GM10248 (cell line): Measurements from ENCODE around the gene SPATA6L.

Experiments used
- CTCF ChIA-PET: fragments of 300-600 bp; sonication (Branson Sonifier 250); formaldehyde crosslinking; extraction: SDS; loops from one replicate; lab custom pipeline; 2021; ENCODE audit warnings: antibody characterized with exemption; lab: Yijun Ruan, JAX
- POLR2A ChIA-PET: fragments of 350-650 bp; sonication (Branson Sonifier 250); formaldehyde crosslinking; extraction: SDS; loops from one replicate; lab custom pipeline; 2020; ENCODE audit warnings: antibody characterized with exemption; lab: Yijun Ruan, JAX
- DNase-seq: peaks from one replicate; pipeline ENCODE4 v3.0.0; 2012; ENCODE audit errors: extremely low spot score
- TF ChIP-seq, protein P1 (sequence below): IDR thresholded peaks from 2 replicates; pipeline ENCODE4 v1.5.1; 2012; ENCODE audit warnings: mild to moderate bottlenecking, low read depth; ENCODE audit errors: extremely low read depth, missing control alignments, control extremely low read depth

SPATA6L gene

DNA sequence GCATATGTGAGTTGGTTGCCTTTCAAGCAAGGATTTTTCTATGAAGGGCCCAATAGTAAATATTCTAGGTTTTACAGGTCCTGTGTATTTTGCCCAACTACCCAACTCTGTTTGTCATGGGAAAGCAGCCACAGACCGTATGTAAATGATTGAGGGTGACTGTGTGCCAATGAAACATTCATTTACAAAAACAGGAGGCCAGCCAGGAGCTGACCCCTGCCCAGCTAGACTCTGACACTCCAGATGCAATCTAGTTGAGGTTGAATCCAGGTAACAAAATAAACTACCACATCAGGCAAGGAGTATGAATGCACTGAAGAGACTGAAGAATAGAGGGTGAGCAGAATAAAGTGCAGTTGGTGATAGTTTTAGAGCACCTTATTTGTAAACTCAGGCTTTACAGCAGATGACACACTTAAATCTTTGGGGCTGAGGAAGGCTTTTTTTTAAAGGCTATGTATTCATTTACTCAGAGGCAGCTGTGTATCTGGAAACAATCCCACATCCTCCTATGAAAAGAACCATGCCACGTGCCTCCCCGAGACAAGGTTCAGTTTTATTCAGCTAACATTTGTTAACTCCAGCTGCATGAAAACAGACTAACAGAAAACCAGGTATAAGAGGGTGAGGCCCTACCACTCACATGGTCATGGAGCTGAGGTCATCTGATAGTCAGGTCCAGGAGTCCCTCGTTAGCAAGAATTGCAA is 115.3 kb downstream of the SPATA6L start:
- ChIA-PET CTCF (interaction anchor here (1.1 to 6.1 kb wide), 12 partner anchors 8 to 168 kb away, joined by 3 to 42 read pairs (median 5); partner anchors contain the start of gene SLC1A1), POLR2A (no interaction called here)
- DNase-seq, result no peak
- TF ChIP-seq, protein P1, sequence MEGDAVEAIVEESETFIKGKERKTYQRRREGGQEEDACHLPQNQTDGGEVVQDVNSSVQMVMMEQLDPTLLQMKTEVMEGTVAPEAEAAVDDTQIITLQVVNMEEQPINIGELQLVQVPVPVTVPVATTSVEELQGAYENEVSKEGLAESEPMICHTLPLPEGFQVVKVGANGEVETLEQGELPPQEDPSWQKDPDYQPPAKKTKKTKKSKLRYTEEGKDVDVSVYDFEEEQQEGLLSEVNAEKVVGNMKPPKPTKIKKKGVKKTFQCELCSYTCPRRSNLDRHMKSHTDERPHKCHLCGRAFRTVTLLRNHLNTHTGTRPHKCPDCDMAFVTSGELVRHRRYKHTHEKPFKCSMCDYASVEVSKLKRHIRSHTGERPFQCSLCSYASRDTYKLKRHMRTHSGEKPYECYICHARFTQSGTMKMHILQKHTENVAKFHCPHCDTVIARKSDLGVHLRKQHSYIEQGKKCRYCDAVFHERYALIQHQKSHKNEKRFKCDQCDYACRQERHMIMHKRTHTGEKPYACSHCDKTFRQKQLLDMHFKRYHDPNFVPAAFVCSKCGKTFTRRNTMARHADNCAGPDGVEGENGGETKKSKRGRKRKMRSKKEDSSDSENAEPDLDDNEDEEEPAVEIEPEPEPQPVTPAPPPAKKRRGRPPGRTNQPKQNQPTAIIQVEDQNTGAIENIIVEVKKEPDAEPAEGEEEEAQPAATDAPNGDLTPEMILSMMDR, result no peak

- TF ChIP-seq, protein P1, result no peak
- no peak for DNase-seq
- ChIA-PET CTCF (interaction anchor here (0.6 to 6.1 kb wide), 19 partner anchors 9 to 233 kb away, joined by 3 to 42 read pairs (median 5); partner anchors contain the start of gene SLC1A1), POLR2A (no interaction called here)
These were observed 116.5 kb downstream of the SPATA6L start for GRCh38 chr9:4549751-4550295.

- no peak for DNase-seq
- TF ChIP-seq, protein P1, result peak; percentile 48
- POLR2A ChIA-PET, result no interaction called here
- CTCF ChIA-PET, result interaction anchor here (0.6 to 6.1 kb wide), 21 partner anchors 10 to 233 kb away, joined by 3 to 42 read pairs (median 5); partner anchors contain the start of gene SLC1A1
These were observed 117.2 kb downstream of the SPATA6L start for GRCh38 chr9:4548811-4549725.
